Natural killer cell treated with Interleukin-12 subunit alpha and Interleukin-12 subunit beta and Interleukin-15 and Interleukin-18, amount 100 ng/mL, for 72 hours (primary cell): ENCODE measurements around the gene MEN1. TPM values are rescaled to one million over a fixed set of nuclear protein-coding genes. Genes with fewer than 3 reads are reported as not detected.
A peak's percentile ranks its signal among the peaks of the same experiment; 100 is the strongest.
"Not testable (repeated sequence)": the region's sequence is repeated elsewhere in the genome, so short reads cannot be mapped to it uniquely, and the experiment has no call there.

Experiments
- ATAC-seq, 2 donors: fragments of 150-1000 bp; cut with Tn5 transposase in 1 of 2; sonication (Bioruptor Pico), chemical (Tn5 transposase) in 1 of 2; 2 replicates each; pipeline ENCODE4 v1.10.0; 2021
- DNase-seq: peaks from one replicate; pipeline ENCODE4 v3.0.0; 2022; ENCODE audit warnings: low spot score
- H3K27ac Mint-ChIP-seq, 2 donors: 1 replicate in 1 of 2; 2 replicates in 1 of 2; pipeline ENCODE4 v1.8.0; 2022; ENCODE audit warnings: mixed read lengths in 2 of 2, mild to moderate bottlenecking in 1 of 2, moderate library complexity in 1 of 2
- H3K27me3 Mint-ChIP-seq, 2 donors: 1 replicate in 1 of 2; 2 replicates in 1 of 2; pipeline ENCODE4 v1.8.0; 2022; ENCODE audit warnings: mixed read lengths in 2 of 2
- H3K36me3 Mint-ChIP-seq: one replicate; pipeline ENCODE4 v1.8.0; 2022; ENCODE audit warnings: mixed read lengths
- H3K4me1 Mint-ChIP-seq, 2 donors: 1 replicate in 1 of 2; 2 replicates in 1 of 2; pipeline ENCODE4 v1.8.0; 2022; ENCODE audit warnings: low read depth in 2 of 2, mixed read lengths in 2 of 2, mild to moderate bottlenecking in 1 of 2
- H3K4me3 Mint-ChIP-seq: one replicate; pipeline ENCODE4 v1.8.0; 2022; ENCODE audit warnings: mixed read lengths
- H3K9me3 Mint-ChIP-seq: 2 replicates; pipeline ENCODE4 v1.8.0; 2022; ENCODE audit warnings: mixed read lengths
- total RNA-seq, 2 donors: library from RNA; stranded (reverse); gene quantifications; one replicate each; pipeline ENCODE4 v1.2.3, GENCODE V29; 2022

The MEN1 gene
- total RNA-seq, 2 donors from 2014 or later: 32.6 to 53.5 TPM

- peaks cover 6% of the 10 kb centered on the region for H3K36me3 Mint-ChIP-seq
- H3K4me3 Mint-ChIP-seq: peak overlapping the region; percentile 80
These were observed 40.7 kb upstream of the MEN1 start for GRCh38 chr11:64850979-64851567.

DNA sequence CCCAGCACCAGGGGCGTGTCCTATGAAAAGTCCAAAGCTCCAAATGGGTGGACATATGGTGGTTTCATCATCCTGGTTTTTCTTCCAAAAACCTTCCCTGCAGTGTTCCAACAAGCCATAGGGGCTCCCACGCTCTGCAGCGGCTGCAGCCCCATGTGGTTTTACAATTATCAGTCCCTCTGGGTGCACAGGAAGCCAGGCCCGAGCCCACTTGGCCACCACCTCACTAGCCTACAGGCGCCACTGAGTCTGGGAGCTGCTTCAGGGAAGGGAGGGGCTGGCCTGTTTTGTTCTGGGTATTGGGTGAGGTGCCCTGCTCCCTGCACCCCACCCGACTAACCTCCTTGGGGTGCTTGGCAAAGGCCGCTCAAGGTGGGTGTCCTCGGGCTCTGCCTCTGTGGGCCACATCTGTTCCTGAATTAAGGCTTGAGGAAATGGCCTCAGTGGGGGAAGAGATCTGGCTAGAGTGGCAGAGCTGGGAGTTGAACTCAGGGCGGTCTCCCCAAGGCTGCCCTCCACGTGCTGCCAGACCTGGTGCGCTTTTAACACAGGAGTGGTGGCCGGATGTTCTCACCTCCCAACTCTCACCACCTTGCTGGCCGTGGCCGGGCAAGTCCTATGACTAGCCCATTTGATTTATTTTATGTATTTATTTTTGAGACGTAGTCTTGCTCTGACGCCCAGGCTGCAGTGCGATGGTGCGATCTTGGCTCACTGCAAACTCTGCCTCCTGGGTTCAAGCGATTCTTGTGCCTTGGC, 39.4 kb upstream of the MEN1 start:
- Mint-ChIP-seq H3K4me3 (no peak overlapping the region), H3K4me1 (peaks cover 62 to 64% of the 10 kb centered on the region in 2 donors), H3K27ac (peak overlapping the region; percentile 46 to 69), H3K27me3 (no peaks in the 10 kb centered on the region), H3K9me3 (no peaks in the 10 kb centered on the region), H3K36me3 (no peaks in the 10 kb centered on the region)
- no peak for ATAC-seq
- no peak for DNase-seq

More at GRCh38 chr11:64850979-64851567, 40.7 kb upstream of the MEN1 start:
- Mint-ChIP-seq H3K27ac (peak overlapping the region; percentile 78 to 92), H3K4me1 (peaks cover 69 to 71% of the 10 kb centered on the region in 2 donors), H3K9me3 (no peaks in the 10 kb centered on the region), H3K27me3 (no peaks in the 10 kb centered on the region)
- ATAC-seq (peak; percentile 62 to 74), DNase-seq (peak; percentile 89)

GRCh38 chr11:64848826-64849597, 38.7 kb upstream of the MEN1 start:
- DNase-seq (no peak), ATAC-seq (no peak)
- Mint-ChIP-seq H3K36me3 (no peaks in the 10 kb centered on the region), H3K27ac (peak overlapping the region; percentile 46 to 69), H3K4me1 (peaks cover 57 to 59% of the 10 kb centered on the region in 2 donors), H3K9me3 (no peaks in the 10 kb centered on the region), H3K27me3 (no peaks in the 10 kb centered on the region), H3K4me3 (peak overlapping the region; percentile 27)

DNA sequence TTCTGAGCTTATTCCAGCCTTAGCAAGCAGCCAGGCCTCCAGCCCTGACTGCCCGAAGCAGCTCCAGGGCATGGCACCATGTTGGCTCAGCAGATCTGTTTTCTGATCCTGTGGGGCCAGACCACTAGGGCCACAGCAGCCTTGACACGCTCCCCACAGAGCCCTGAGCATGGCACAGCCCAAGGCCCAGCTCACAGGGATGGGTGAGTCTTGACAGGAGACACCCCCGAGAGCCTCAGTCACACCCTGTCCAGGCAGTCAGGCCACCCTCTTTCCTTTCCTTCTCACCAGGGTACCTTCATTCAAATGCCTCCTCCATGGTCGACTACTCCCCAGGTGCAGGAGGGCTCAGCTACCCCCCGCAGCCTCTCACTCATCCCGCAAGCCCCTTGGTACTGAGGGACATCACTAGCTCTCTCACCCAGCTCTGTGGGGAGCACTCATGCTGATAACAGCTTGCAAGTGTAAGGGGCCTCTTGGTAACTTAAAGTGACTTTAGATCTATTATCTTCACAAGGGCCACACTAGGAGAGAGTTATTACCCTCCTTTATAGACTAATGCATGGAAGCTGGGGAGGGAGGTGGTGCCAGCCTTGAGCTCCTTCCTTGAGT, 38.0 kb upstream of the MEN1 start:
- H3K4me3 Mint-ChIP-seq: peak overlapping the region; percentile 1
- no peaks in the 10 kb centered on the region for H3K27me3 Mint-ChIP-seq
- no peaks in the 10 kb centered on the region for H3K36me3 Mint-ChIP-seq
- peaks cover 56 to 60% of the 10 kb centered on the region in 2 donors for H3K4me1 Mint-ChIP-seq
- peak overlapping the region; percentile 46 to 69 for H3K27ac Mint-ChIP-seq
- no peak for DNase-seq
- no peak for ATAC-seq
- no peaks in the 10 kb centered on the region for H3K9me3 Mint-ChIP-seq

DNA sequence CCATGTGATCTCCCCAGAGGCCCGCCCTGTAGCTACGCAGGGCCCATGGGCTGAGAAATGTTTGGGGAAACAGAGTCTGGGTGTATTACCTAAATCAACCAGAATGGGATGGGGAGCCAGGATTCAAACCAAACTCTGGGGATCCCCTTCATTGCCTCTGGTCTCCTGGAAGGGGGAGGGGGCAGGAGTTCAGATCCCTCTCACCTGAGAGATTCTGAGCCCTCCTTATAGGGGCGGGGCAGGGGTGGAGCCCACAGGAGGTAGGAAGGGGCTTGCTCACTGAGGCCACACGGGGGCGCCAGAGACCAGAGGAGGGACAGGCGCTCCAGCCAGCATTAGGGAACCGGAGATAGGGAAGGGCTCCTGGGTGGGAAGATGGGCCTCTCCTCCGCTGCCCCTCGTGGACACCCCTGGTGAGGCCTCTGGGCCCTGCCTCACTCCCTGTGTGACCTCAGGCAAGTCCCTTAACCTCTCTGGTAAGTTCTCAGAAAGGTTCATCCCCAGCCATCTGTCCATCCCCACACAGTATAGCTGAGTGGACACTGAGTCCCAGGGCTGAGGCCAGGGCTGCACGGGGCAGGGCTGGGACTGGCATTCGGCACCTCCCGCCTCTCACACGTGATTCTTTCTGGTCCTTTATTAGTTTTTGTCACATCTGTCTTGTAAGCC, 36.8 kb upstream of the MEN1 start:
- peak; percentile 92 for DNase-seq
- H3K36me3 Mint-ChIP-seq: no peaks in the 10 kb centered on the region
- H3K4me3 Mint-ChIP-seq: no peak overlapping the region
- peak; percentile 79 to 83 for ATAC-seq
- H3K9me3 Mint-ChIP-seq: no peaks in the 10 kb centered on the region
- H3K4me1 Mint-ChIP-seq: peaks cover 46 to 48% of the 10 kb centered on the region in 2 donors
- H3K27ac Mint-ChIP-seq: no peak overlapping the region
- H3K27me3 Mint-ChIP-seq: no peaks in the 10 kb centered on the region

- not testable (repeated sequence) for H3K36me3 Mint-ChIP-seq, ATAC-seq, H3K27me3 Mint-ChIP-seq, DNase-seq, H3K9me3 Mint-ChIP-seq
- H3K4me1 Mint-ChIP-seq: peaks cover 32 to 35% of the 10 kb centered on the region in 2 donors
- H3K27ac Mint-ChIP-seq: peak overlapping the region in 1 of 2 donors; percentile 41
- peak overlapping the region; percentile 70 for H3K4me3 Mint-ChIP-seq
These were observed 35.4 kb upstream of the MEN1 start for GRCh38 chr11:64845776-64846129.

DNA sequence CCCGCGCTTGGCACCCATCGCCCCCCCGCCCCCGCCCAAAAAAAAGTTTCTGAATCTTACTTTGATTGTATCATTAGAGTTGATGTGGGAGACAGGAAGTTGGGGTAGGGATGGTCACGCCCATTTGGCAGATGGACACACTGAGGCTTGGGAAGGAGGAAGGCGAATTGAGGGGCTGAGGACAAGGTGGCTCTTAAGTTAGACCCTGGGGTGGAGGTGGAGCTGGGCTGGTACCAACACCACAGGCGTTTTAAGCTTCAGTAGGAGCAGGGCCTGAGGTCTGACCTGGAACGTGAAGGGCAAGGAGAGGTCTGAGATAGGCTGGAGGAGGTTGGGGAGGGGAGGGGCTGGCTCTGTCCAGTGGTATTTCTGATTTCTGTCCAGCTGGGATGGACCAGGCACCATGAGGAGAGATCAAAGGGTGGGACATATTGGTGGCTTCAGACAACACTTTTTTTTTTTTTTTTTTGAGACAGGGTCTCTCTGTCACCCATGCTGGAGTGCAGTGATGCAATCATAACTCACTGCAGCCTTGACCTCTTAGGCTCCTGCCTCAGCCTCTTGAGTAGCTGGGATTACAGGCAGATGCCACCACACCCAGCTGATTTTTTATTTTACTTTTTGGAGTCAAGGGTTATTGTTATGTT, 34.9 kb upstream of the MEN1 start:
- Mint-ChIP-seq H3K27ac (peak overlapping the region; percentile 41 to 47), H3K27me3 (no peaks in the 10 kb centered on the region), H3K9me3 (no peaks in the 10 kb centered on the region), H3K4me3 (peak overlapping the region; percentile 70), H3K36me3 (no peaks in the 10 kb centered on the region), H3K4me1 (peaks cover 31 to 34% of the 10 kb centered on the region in 2 donors)
- no peak for ATAC-seq
- DNase-seq: no peak

GRCh38 chr11:64844330-64845128, 34.2 kb upstream of the MEN1 start, which contains the start of gene CDC42BPG:
CDC42BPG (minus strand) TSS chr11:64844653; CDS start chr11:64844569, 84 bp downstream.
- DNase-seq (peak; percentile 85), ATAC-seq (peak; percentile 77 to 78)
- Mint-ChIP-seq H3K36me3 (no peaks in the 10 kb centered on the region), H3K4me3 (peak within 1 kb of the TSS; percentile 70), H3K4me1 (peaks cover 28 to 32% of the 10 kb centered on the region in 2 donors), H3K27me3 (no peaks in the 10 kb centered on the region), H3K9me3 (no peaks in the 10 kb centered on the region), H3K27ac (peak within 1 kb of the TSS; percentile 47 to 71)

DNA sequence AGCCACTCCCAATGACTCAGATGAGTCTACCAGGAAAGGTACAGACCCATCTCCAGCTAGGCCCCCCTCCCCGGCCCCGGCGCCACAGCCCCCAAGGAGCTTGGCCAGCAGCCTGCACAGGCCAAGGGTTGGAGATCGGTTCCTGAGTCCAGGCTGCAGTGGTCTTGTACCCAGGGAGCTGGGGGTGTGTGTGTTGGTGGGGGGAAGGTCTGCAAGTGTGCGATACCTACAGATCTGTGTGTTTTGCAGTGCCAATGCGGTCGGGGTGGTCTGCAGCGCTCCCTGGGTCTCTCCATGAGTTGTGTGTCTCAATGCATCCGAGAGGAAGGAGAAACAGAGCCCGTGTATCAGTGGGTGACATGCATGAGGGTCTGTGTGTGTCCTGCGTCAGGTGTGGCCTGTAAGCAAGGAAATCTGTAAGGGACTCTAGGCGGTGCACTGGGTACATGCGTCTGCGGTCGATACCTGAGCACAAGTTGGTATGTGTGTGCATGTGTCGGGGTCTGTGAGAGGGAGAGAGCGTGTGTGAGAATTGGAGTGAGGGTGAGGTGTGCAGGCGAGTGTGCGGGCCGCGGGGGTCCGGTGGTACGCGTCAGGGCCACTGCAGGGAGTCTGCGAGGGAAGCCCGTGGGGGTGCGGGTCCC, 33.5 kb upstream of the MEN1 start:
- no peak for ATAC-seq
- H3K9me3 Mint-ChIP-seq: no peaks in the 10 kb centered on the region
- peak overlapping the region; percentile 66 for H3K4me3 Mint-ChIP-seq
- no peak for DNase-seq
- no peaks in the 10 kb centered on the region for H3K27me3 Mint-ChIP-seq
- H3K36me3 Mint-ChIP-seq: no peaks in the 10 kb centered on the region
- peak overlapping the region in 1 of 2 donors; percentile 71 for H3K27ac Mint-ChIP-seq
- peaks cover 21 to 26% of the 10 kb centered on the region in 2 donors for H3K4me1 Mint-ChIP-seq

- ATAC-seq: no peak
- peak overlapping the region in 1 of 2 donors; percentile 71 for H3K27ac Mint-ChIP-seq
These were observed 32.7 kb upstream of the MEN1 start for GRCh38 chr11:64842851-64843685.

DNA sequence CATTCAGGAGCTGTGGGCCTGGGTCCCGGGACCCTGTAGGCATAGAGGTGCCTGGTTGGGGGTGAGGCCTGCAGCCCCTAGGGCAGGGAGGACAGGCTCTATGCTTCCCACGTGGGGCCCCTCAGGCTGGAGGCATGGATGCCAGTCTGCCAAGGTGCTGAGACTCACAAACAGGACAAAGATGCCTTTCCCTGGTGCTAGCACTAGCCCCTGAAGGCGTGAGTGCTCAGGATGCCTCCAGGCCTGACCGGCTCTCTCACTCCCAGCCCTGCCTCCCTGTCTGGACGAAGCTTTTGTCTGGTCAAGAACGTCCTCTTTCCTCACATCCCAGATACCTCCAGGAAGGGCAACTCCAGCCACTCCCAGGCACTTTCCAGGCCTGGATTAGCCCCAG, 32.0 kb upstream of the MEN1 start:
- H3K4me3 Mint-ChIP-seq: no peak overlapping the region
- peaks cover 12 to 18% of the 10 kb centered on the region in 2 donors for H3K4me1 Mint-ChIP-seq
- no peaks in the 10 kb centered on the region for H3K36me3 Mint-ChIP-seq
- ATAC-seq: no peak
- DNase-seq: no peak
- no peak overlapping the region for H3K27ac Mint-ChIP-seq
- no peaks in the 10 kb centered on the region for H3K9me3 Mint-ChIP-seq
- H3K27me3 Mint-ChIP-seq: no peaks in the 10 kb centered on the region

More at GRCh38 chr11:64842851-64843685, 32.7 kb upstream of the MEN1 start:
- H3K4me1 Mint-ChIP-seq: peaks cover 14 to 20% of the 10 kb centered on the region in 2 donors
- H3K27me3 Mint-ChIP-seq: no peaks in the 10 kb centered on the region
- H3K4me3 Mint-ChIP-seq: peak overlapping the region; percentile 69
- no peak for DNase-seq
- no peaks in the 10 kb centered on the region for H3K9me3 Mint-ChIP-seq
- H3K36me3 Mint-ChIP-seq: no peaks in the 10 kb centered on the region
